ENCODE measurements around the gene DMRTC2. TPM values are rescaled to one million over a fixed set of nuclear protein-coding genes. Genes with fewer than 3 reads are reported as not detected.

The DMRTC2 gene
- total and polyA plus RNA-seq, 2 of the 13 experiments (the other 11 are each of a cell fraction or from before 2014, with no cell fraction given), result not detected

- no peaks in the 10 kb centered on the region for H3K79me2 ChIP-seq (ENCODE audit: insufficient read depth, low read length)
- H3K4me1 ChIP-seq (ENCODE audit: insufficient read depth, low read length), result no peaks in the 10 kb centered on the region; the same call in 1 of the 2 replicates
- no peaks in the 10 kb centered on the region for H3K9me3 ChIP-seq (ENCODE audit: low read length)
- ChIA-PET POLR2A (interaction anchor here (0.8 kb wide), 1 partner anchor 10 kb away, joined by 3 read pairs; the partner anchor contains the start of gene RPS19), CTCF (ENCODE audit: low intra/inter-chr PET ratio, low total read pairs) (no interaction called here)
- in situ Hi-C loops (cut with HindIII; ENCODE audit: extremely low pct_ligation_motif_present, low pct_unique_long_range_greater_than_20kb) (no loop called here), intact Hi-C loops (cut with micrococcal nuclease; ENCODE audit: unreplicated experiment) (no loop called here)
- BruUV-seq (replicated peaks), result no TSS peak
- H2AFZ ChIP-seq (ENCODE audit: low read length), result no peak overlapping the region
- H3K9ac ChIP-seq (ENCODE audit: insufficient read depth, low read depth, low read length), result no peak overlapping the region
- H3K27ac ChIP-seq (ENCODE audit: extremely low read length, insufficient read depth, low read length), result no peak overlapping the region
- TF ChIP-seq ZNF33A (CRISPR knock-in tag; IDR thresholded peaks at IDR 0.05; ENCODE audit: borderline replicate concordance) (no peak), FOXA1 (IDR thresholded peaks at IDR 0.05) (no peak), FOXA1 (CRISPR knock-in tag; IDR thresholded peaks at IDR 0.05) (no peak), ELF4 (CRISPR knock-in tag; IDR thresholded peaks at IDR 0.05; ENCODE audit: borderline replicate concordance) (no peak), E2F1 (CRISPR knock-in tag; IDR thresholded peaks at IDR 0.05) (no peak), ZBTB26 (CRISPR knock-in tag; IDR thresholded peaks at IDR 0.05; ENCODE audit: borderline replicate concordance) (no peak), ZNF207 (IDR thresholded peaks at IDR 0.05; ENCODE audit: borderline replicate concordance) (no peak)
- TF ChIP-seq, protein P1, sequence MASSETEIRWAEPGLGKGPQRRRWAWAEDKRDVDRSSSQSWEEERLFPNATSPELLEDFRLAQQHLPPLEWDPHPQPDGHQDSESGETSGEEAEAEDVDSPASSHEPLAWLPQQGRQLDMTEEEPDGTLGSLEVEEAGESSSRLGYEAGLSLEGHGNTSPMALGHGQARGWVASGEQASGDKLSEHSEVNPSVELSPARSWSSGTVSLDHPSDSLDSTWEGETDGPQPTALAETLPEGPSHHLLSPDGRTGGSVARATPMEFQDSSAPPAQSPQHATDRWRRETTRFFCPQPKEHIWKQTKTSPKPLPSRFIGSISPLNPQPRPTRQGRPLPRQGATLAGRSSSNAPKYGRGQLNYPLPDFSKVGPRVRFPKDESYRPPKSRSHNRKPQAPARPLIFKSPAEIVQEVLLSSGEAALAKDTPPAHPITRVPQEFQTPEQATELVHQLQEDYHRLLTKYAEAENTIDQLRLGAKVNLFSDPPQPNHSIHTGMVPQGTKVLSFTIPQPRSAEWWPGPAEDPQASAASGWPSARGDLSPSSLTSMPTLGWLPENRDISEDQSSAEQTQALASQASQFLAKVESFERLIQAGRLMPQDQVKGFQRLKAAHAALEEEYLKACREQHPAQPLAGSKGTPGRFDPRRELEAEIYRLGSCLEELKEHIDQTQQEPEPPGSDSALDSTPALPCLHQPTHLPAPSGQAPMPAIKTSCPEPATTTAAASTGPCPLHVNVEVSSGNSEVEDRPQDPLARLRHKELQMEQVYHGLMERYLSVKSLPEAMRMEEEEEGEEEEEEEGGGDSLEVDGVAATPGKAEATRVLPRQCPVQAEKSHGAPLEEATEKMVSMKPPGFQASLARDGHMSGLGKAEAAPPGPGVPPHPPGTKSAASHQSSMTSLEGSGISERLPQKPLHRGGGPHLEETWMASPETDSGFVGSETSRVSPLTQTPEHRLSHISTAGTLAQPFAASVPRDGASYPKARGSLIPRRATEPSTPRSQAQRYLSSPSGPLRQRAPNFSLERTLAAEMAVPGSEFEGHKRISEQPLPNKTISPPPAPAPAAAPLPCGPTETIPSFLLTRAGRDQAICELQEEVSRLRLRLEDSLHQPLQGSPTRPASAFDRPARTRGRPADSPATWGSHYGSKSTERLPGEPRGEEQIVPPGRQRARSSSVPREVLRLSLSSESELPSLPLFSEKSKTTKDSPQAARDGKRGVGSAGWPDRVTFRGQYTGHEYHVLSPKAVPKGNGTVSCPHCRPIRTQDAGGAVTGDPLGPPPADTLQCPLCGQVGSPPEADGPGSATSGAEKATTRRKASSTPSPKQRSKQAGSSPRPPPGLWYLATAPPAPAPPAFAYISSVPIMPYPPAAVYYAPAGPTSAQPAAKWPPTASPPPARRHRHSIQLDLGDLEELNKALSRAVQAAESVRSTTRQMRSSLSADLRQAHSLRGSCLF (CRISPR knock-in tag; IDR thresholded peaks at IDR 0.05; ENCODE audit: borderline replicate concordance), result no peak
- ATAC-seq (no peak), FAIRE-seq (no peak), DNase-seq (ENCODE audit: low spot score) (no peak)
- no peak overlapping the region for H3K4me3 ChIP-seq (replicated peaks in 1 of 3; ENCODE audit: insufficient read depth in 1 of 3, low read depth in 2 of 3, low read length in 3 of 3)
- no peaks in the 10 kb centered on the region for H4K20me1 ChIP-seq (ENCODE audit: insufficient read depth, low read length)
- H3K36me3 ChIP-seq (replicated peaks in 1 of 2; ENCODE audit: control insufficient read depth in 1 of 2, insufficient read depth in 2 of 2, low read length in 2 of 2), result no peaks in the 10 kb centered on the region
- no peak overlapping the region for H3K4me2 ChIP-seq (ENCODE audit: low read depth, low read length)
- WGBS (ENCODE audit: low lambda C conversion rate), result 0% methylated on average over 5 of the region's 5 CpGs
- peaks cover 1 to 51% of the 10 kb centered on the region in 2 experiments; a peak in 4 of 5 replicates for H3K27me3 ChIP-seq (ENCODE audit: control insufficient read depth in 1 of 2, insufficient read depth in 2 of 2, low read length in 2 of 2)
Measured at GRCh38 chr19:41850381-41850780, 5.5 kb downstream of the DMRTC2 start.
